Fibroblast of upper back skin (primary cell): ENCODE results near the gene APOL2.
A peak's percentile ranks its signal among the peaks of the same experiment; 100 is the strongest.
"Not testable (repeated sequence)": the region's sequence is repeated elsewhere in the genome, so short reads cannot be mapped to it uniquely, and the experiment has no call there.

Experiments
- DNase-seq: peaks from one replicate; pipeline ENCODE4 v3.0.0-alpha.2; 2013

Gene APOL2

GRCh38 chr22:36239401-36240171 is at the start of gene APOL2:
TSS of gene APOL2 (minus strand) at chr22:36239527. CDS start at chr22:36233162, 6,365 bp downstream.
- DNase-seq = peak; percentile 95

GRCh38 chr22:36288571-36289405 is 49.5 kb upstream of the APOL2 start:
- DNase-seq = no peak

GRCh38 chr22:36287881-36288515 is 48.7 kb upstream of the APOL2 start:
- DNase-seq = no peak

GRCh38 chr22:36286096-36286957 is 47.0 kb upstream of the APOL2 start:
- peak; percentile 69 for DNase-seq

GRCh38 chr22:36285545-36285944 is 46.2 kb upstream of the APOL2 start:
- no peak for DNase-seq

- no peak for DNase-seq
Measured at GRCh38 chr22:36285017-36285416, 45.7 kb upstream of the APOL2 start.

GRCh38 chr22:36284171-36284571 is 44.8 kb upstream of the APOL2 start:
- DNase-seq = no peak

GRCh38 chr22:36282328-36282831 is 43.1 kb upstream of the APOL2 start:
- DNase-seq = no peak

GRCh38 chr22:36281781-36282327 is 42.5 kb upstream of the APOL2 start:
- no peak for DNase-seq

- DNase-seq = no peak
Measured at GRCh38 chr22:36280379-36280778, 41.1 kb upstream of the APOL2 start.

- no peak for DNase-seq
Measured at GRCh38 chr22:36279219-36279666, 39.9 kb upstream of the APOL2 start.

- peak; percentile 62 for DNase-seq
Measured at GRCh38 chr22:36277482-36278291, 38.4 kb upstream of the APOL2 start.

GRCh38 chr22:36274531-36274930 is 35.2 kb upstream of the APOL2 start:
- no peak for DNase-seq

GRCh38 chr22:36271951-36272350 is 32.6 kb upstream of the APOL2 start:
- not testable (repeated sequence) for DNase-seq

- DNase-seq = not testable (repeated sequence)
Measured at GRCh38 chr22:36271231-36271630, 31.9 kb upstream of the APOL2 start.

GRCh38 chr22:36267896-36268485 is 28.7 kb upstream of the APOL2 start:
- DNase-seq = no peak

- no peak for DNase-seq
Measured at GRCh38 chr22:36267058-36267457, 27.7 kb upstream of the APOL2 start.

GRCh38 chr22:36263886-36264664 is 24.7 kb upstream of the APOL2 start:
- DNase-seq = not testable (repeated sequence)

GRCh38 chr22:36263216-36263673 is 23.9 kb upstream of the APOL2 start:
- not testable (repeated sequence) for DNase-seq

- not testable (repeated sequence) for DNase-seq
Measured at GRCh38 chr22:36262307-36262706, 23.0 kb upstream of the APOL2 start.
